Measurements from ENCODE around the gene PLCB1. TPM values are rescaled to one million over a fixed set of nuclear protein-coding genes. Genes with fewer than 3 reads are reported as not detected.
"Not testable (repeated sequence)": the region's sequence is repeated elsewhere in the genome, so short reads cannot be mapped to it uniquely, and the experiment has no call there.

PLCB1 gene
- total RNA-seq, 1 donor from 2014 or later, result 10.7 TPM

DNA sequence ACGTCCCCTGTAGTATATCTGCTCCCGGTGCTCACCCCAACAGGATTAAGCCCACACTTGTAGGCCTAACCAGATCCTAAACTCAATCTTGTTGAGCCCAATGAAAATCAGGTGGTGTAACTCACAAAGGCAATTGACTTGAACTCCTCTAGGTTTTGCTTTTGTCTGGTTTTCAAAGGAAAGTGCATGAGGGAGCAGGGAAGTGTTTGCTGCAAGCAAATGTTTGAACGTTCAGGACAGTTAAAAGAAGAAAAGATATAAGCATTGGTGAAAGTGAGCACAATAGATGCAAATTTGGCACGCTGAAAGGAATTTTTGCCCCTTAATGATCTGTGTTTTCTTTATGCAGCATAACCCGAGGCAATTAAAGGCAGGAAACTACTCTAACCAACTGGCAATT, 212.6 kb downstream of the PLCB1 start:
- no peaks in the 10 kb centered on the region for H3K9me3 ChIP-seq (ENCODE audit: insufficient read depth, low read depth, low read length)
- Mint-ChIP-seq H3K27ac (ENCODE audit: unreplicated experiment) (no peak overlapping the region), H3K27me3 (ENCODE audit: low read depth, unreplicated experiment) (no peaks in the 10 kb centered on the region), H3K9me3 (ENCODE audit: unreplicated experiment) (peaks cover 4% of the 10 kb centered on the region), H3K4me3 (ENCODE audit: unreplicated experiment) (no peak overlapping the region), H3K4me1 (ENCODE audit: low read depth, unreplicated experiment) (no peaks in the 10 kb centered on the region), H3K36me3 (ENCODE audit: low read depth, unreplicated experiment) (peaks cover 3% of the 10 kb centered on the region)
- H3K9ac ChIP-seq (ENCODE audit: low read length), result no peak overlapping the region
- H3K4me2 ChIP-seq (ENCODE audit: low read length), result no peak overlapping the region
- H3K4me1 ChIP-seq (ENCODE audit: insufficient read depth, low read length), result no peaks in the 10 kb centered on the region
- H3K4me3 ChIP-seq (ENCODE audit: insufficient read depth, low read depth, low read length), result no peak overlapping the region
- no peaks in the 10 kb centered on the region for H3K27me3 ChIP-seq (ENCODE audit: insufficient read depth, low read length)
- TF ChIP-seq, protein P1, sequence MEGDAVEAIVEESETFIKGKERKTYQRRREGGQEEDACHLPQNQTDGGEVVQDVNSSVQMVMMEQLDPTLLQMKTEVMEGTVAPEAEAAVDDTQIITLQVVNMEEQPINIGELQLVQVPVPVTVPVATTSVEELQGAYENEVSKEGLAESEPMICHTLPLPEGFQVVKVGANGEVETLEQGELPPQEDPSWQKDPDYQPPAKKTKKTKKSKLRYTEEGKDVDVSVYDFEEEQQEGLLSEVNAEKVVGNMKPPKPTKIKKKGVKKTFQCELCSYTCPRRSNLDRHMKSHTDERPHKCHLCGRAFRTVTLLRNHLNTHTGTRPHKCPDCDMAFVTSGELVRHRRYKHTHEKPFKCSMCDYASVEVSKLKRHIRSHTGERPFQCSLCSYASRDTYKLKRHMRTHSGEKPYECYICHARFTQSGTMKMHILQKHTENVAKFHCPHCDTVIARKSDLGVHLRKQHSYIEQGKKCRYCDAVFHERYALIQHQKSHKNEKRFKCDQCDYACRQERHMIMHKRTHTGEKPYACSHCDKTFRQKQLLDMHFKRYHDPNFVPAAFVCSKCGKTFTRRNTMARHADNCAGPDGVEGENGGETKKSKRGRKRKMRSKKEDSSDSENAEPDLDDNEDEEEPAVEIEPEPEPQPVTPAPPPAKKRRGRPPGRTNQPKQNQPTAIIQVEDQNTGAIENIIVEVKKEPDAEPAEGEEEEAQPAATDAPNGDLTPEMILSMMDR (IDR thresholded peaks at IDR 0.05; ENCODE audit: insufficient read depth, low read depth, low read length), result no peak
- no peak for TF ChIP-seq EZH2 (IDR thresholded peaks at IDR 0.05; ENCODE audit: insufficient read depth, low read length)
- no peaks in the 10 kb centered on the region for H3K36me3 ChIP-seq (ENCODE audit: insufficient read depth, low read length)
- H3K27ac ChIP-seq (ENCODE audit: low read depth, low read length), result no peak overlapping the region
- no peaks in the 10 kb centered on the region for H3K79me2 ChIP-seq (ENCODE audit: insufficient read depth, low read length)
- no peaks in the 10 kb centered on the region for H4K20me1 ChIP-seq (ENCODE audit: insufficient read depth, low read length)
- no peak for FAIRE-seq
- no peak overlapping the region for H2AFZ ChIP-seq (ENCODE audit: low read depth, low read length)
- DNase-seq (ENCODE audit: low read depth), result no peak

DNA sequence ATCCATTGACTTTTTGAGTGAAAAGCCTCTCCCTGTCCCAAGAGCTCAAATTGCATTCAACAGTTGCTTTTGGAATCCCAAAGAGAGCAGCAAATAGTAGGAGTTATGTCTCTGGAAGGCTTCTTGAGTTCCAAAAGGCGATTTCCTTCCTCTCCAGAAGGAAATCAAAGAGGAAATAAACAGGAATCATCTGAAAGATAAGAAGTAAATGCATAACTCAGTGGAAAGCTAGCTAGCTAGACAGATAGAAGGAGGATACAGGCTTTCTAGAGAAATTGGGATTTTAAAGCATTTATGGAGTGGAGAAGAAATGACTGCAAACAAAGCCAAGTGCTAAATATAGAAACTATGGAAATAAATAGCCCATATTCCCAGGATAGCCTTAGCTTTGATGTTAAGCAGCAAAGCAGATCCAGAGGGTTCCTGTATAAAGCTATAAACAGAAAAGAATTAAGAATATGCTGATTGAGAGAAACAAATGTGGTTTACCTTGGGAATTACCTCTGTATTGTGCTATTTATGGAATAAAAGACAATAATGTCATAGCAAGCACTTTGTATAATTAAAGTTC, 214.7 kb downstream of the PLCB1 start:
- Mint-ChIP-seq H3K4me1 (ENCODE audit: low read depth, unreplicated experiment) (no peaks in the 10 kb centered on the region), H3K36me3 (ENCODE audit: low read depth, unreplicated experiment) (no peaks in the 10 kb centered on the region), H3K9me3 (ENCODE audit: unreplicated experiment) (no peaks in the 10 kb centered on the region), H3K27ac (ENCODE audit: unreplicated experiment) (no peak overlapping the region), H3K27me3 (ENCODE audit: low read depth, unreplicated experiment) (no peaks in the 10 kb centered on the region), H3K4me3 (ENCODE audit: unreplicated experiment) (no peak overlapping the region)
- Histone ChIP-seq H3K27me3 (ENCODE audit: insufficient read depth, low read length) (no peaks in the 10 kb centered on the region), H2AFZ (ENCODE audit: low read depth, low read length) (no peak overlapping the region), H3K9me3 (ENCODE audit: insufficient read depth, low read depth, low read length) (no peaks in the 10 kb centered on the region), H3K4me3 (ENCODE audit: insufficient read depth, low read depth, low read length) (no peak overlapping the region), H3K79me2 (ENCODE audit: insufficient read depth, low read length) (no peaks in the 10 kb centered on the region), H3K9ac (ENCODE audit: low read length) (no peak overlapping the region), H3K4me2 (ENCODE audit: low read length) (no peak overlapping the region), H3K36me3 (ENCODE audit: insufficient read depth, low read length) (no peaks in the 10 kb centered on the region), H3K4me1 (ENCODE audit: insufficient read depth, low read length) (no peaks in the 10 kb centered on the region), H3K27ac (ENCODE audit: low read depth, low read length) (no peak overlapping the region), H4K20me1 (ENCODE audit: insufficient read depth, low read length) (no peaks in the 10 kb centered on the region)
- DNase-seq (ENCODE audit: low read depth) (no peak), FAIRE-seq (no peak)
- TF ChIP-seq, protein P1 (IDR thresholded peaks at IDR 0.05; ENCODE audit: insufficient read depth, low read depth, low read length), result no peak
- TF ChIP-seq EZH2 (IDR thresholded peaks at IDR 0.05; ENCODE audit: insufficient read depth, low read length), result no peak

DNA sequence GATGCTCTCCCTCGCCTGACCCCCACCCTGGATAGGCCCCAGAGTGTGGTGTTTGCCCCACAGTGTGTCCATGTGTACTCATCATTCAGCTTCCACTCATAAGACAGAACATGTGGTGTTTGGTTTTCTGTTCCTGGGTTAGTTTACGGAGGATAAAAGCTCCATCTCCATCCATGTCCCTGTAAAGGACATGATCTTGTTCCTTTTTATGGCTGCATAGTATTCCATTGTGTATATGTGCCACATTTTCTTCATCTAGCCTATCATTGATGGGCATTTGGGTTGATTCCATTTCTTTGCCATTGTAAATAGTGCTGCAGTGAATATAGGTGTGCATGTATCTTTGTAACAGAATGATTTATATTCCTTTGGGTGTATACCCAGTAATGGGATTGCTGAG, 218.2 kb downstream of the PLCB1 start:
- not testable (repeated sequence) for H4K20me1 ChIP-seq (ENCODE audit: insufficient read depth, low read length); H3K4me3 Mint-ChIP-seq (ENCODE audit: unreplicated experiment); H3K27ac Mint-ChIP-seq (ENCODE audit: unreplicated experiment); H3K4me1 ChIP-seq (ENCODE audit: insufficient read depth, low read length); H3K4me3 ChIP-seq (ENCODE audit: insufficient read depth, low read depth, low read length); H2AFZ ChIP-seq (ENCODE audit: low read depth, low read length); H3K9me3 Mint-ChIP-seq (ENCODE audit: unreplicated experiment); H3K36me3 Mint-ChIP-seq (ENCODE audit: low read depth, unreplicated experiment); H3K4me1 Mint-ChIP-seq (ENCODE audit: low read depth, unreplicated experiment); H3K79me2 ChIP-seq (ENCODE audit: insufficient read depth, low read length); FAIRE-seq; DNase-seq (ENCODE audit: low read depth); H3K36me3 ChIP-seq (ENCODE audit: insufficient read depth, low read length); H3K27ac ChIP-seq (ENCODE audit: low read depth, low read length); H3K27me3 Mint-ChIP-seq (ENCODE audit: low read depth, unreplicated experiment); H3K4me2 ChIP-seq (ENCODE audit: low read length); H3K9ac ChIP-seq (ENCODE audit: low read length); H3K9me3 ChIP-seq (ENCODE audit: insufficient read depth, low read depth, low read length); H3K27me3 ChIP-seq (ENCODE audit: insufficient read depth, low read length)

Measured in astrocyte (in vitro differentiated cells and primary cell).